Immature natural killer cell (primary cell): Measurements from ENCODE around the gene TASL. TPM values are rescaled to one million over a fixed set of nuclear protein-coding genes. Genes with fewer than 3 reads are reported as not detected.
A peak's percentile ranks its signal among the peaks of the same experiment; 100 is the strongest.
"Not testable (repeated sequence)": the region's sequence is repeated elsewhere in the genome, so short reads cannot be mapped to it uniquely, and the experiment has no call there.

Source experiments
- DNase-seq, 3 donors: peaks; one replicate each; pipeline ENCODE4 v3.0.0; 2022; ENCODE audit warnings: mixed read lengths in 1 of 3
- H3K27ac Mint-ChIP-seq, 6 donors: one replicate each; pipeline ENCODE4 v1.8.0; 2020; ENCODE audit warnings: mixed read lengths in 6 of 6, mild to moderate bottlenecking in 5 of 6, inconsistent platforms in 4 of 6, moderate library complexity in 3 of 6
- H3K27me3 Mint-ChIP-seq, 3 donors: one replicate each; pipeline ENCODE4 v1.8.0; 2020 to 2021; ENCODE audit warnings: low read depth in 3 of 3, mild to moderate bottlenecking in 3 of 3, mixed read lengths in 3 of 3, moderate library complexity in 3 of 3, inconsistent platforms in 1 of 3
- H3K36me3 Mint-ChIP-seq, 3 donors: one replicate each; pipeline ENCODE4 v1.8.0; 2020; ENCODE audit warnings: mixed read lengths in 3 of 3, inconsistent platforms in 2 of 3, mild to moderate bottlenecking in 2 of 3
- H3K4me1 Mint-ChIP-seq, 2 donors: one replicate each; pipeline ENCODE4 v1.8.0; 2020; ENCODE audit warnings: inconsistent platforms in 2 of 2, mild to moderate bottlenecking in 2 of 2, mixed read lengths in 2 of 2, moderate library complexity in 1 of 2
- H3K4me3 Mint-ChIP-seq, 5 donors: one replicate each; pipeline ENCODE4 v1.8.0; 2020; ENCODE audit warnings: mild to moderate bottlenecking in 5 of 5, mixed read lengths in 5 of 5, inconsistent platforms in 3 of 5, moderate library complexity in 3 of 5
- H3K9me3 Mint-ChIP-seq, 6 donors: one replicate each; pipeline ENCODE4 v1.8.0; 2020; ENCODE audit warnings: mild to moderate bottlenecking in 6 of 6, mixed read lengths in 6 of 6, inconsistent platforms in 4 of 6, moderate library complexity in 3 of 6
- polyA plus RNA-seq, 3 donors: library from polyadenylated mRNA; unstranded; fragments of 300-500 nt; fragmentation: Illumina TruSeq; gene quantifications; one replicate each; pipeline ENCODE4 v1.2.3, GENCODE V29; 2021

The TASL gene, protein sequence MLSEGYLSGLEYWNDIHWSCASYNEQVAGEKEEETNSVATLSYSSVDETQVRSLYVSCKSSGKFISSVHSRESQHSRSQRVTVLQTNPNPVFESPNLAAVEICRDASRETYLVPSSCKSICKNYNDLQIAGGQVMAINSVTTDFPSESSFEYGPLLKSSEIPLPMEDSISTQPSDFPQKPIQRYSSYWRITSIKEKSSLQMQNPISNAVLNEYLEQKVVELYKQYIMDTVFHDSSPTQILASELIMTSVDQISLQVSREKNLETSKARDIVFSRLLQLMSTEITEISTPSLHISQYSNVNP
- 1 to 10 TPM; 1.9 to 6.7 (median 2.6) TPM for polyA plus RNA-seq

DNA sequence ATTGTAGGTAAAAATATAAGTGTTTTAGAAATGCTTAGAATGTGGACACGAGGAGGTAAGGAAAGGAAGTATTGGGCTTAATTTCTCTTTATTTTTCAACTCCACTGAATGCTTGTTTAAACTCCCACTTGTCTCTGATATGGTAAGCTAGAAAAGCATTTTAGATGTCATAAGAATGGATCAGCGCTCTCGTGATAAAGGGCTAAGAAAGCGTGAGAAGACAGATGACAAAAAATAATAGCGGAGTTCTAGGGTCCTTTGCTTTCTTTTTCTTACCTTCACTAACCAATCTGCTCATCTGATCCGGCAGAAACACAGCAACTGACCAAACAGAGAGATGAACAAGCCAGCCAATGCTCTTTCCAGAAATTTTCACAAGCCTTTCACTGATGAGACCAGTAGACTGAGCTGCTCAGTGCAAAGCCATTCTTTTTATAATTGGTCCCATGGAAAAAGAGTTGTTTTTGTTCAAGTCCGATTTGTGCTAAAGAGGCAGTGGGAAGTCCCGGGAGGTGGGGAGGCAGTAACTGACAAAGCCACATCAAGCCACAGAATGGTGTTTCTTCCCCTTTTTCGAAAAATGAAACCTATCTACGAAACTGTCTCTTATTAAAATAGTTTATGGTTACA lies at the start of gene TASL:
TASL (minus strand) TSS at position 405 of the 630 bp plus-strand sequence. CDS start 17,411 bp downstream, outside the sequence.
- no peaks in the 10 kb centered on the region for H3K9me3 Mint-ChIP-seq
- DNase-seq: peak; percentile 57 to 60 (median 58)

DNA sequence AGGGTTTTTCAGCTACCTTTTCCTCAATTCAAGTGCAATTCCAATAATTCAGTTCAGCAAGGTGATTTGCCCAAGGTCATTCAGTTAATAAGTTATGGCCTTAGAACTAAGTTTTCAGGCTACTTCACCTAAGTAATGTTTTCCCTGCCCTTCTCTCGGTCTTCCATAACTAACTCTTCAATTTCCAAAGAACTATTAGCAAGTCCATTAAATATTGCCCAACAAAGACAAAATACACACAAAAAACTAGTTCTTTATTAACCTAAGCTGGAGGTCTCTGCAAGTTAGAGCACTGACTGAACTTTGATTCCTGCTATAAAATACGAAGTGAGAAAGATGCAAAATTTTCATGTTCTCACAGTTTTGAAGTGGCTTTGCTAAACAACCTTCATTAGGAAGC lies 48.8 kb upstream of the TASL start:
- Mint-ChIP-seq H3K9me3 (peaks cover 4 to 14% (median 7%) of the 10 kb centered on the region in 6 donors), H3K4me3 (no peak overlapping the region), H3K27me3 (peaks cover 5 to 6% (median 6%) of the 10 kb centered on the region in 3 donors), H3K36me3 (peaks cover 0 to under 1% (median 0%) of the 10 kb centered on the region in 3 donors), H3K27ac (no peak overlapping the region), H3K4me1 (no peaks in the 10 kb centered on the region)
- no peak for DNase-seq

More for the DNA sequence above, at the start of gene TASL:
- Mint-ChIP-seq H3K4me1 (peaks cover 11 to 26% of the 10 kb centered on the region in 2 donors), H3K36me3 (peaks cover 0 to 4% (median 0%) of the 10 kb centered on the region in 3 donors), H3K27me3 (peaks cover 2 to 5% (median 2%) of the 10 kb centered on the region in 3 donors), H3K27ac (peak within 1 kb of the TSS; percentile 89 to 97 (median 93)), H3K4me3 (peak within 1 kb of the TSS; percentile 84 to 94 (median 90))

DNA sequence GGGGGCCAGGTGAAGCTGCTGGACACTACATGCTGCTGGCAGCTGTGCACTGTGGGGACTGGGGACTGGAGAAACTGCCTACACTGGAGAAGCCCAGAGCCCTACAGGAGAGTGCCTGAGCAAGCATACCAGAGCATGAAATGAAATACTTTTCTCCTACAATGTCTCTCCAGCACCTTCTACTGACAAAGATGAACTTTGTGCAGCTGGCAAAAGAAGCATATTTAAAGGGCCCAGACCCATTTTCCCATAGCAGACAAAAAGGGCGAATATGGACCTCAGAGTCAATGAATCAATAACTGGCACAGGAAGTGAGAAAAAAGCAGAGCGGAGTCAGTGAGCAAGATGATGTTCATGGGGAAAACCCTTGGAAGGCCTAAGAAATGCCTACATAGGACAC lies 44.8 kb upstream of the TASL start:
- H3K27me3 Mint-ChIP-seq: peaks cover 4 to 8% (median 5%) of the 10 kb centered on the region in 3 donors
- H3K36me3 Mint-ChIP-seq: peaks cover 0 to 4% (median 0%) of the 10 kb centered on the region in 3 donors
- H3K27ac Mint-ChIP-seq: no peak overlapping the region
- DNase-seq: no peak
- no peaks in the 10 kb centered on the region for H3K4me1 Mint-ChIP-seq
- peaks cover 5 to 20% (median 9%) of the 10 kb centered on the region in 6 donors for H3K9me3 Mint-ChIP-seq
- H3K4me3 Mint-ChIP-seq: no peak overlapping the region

DNA sequence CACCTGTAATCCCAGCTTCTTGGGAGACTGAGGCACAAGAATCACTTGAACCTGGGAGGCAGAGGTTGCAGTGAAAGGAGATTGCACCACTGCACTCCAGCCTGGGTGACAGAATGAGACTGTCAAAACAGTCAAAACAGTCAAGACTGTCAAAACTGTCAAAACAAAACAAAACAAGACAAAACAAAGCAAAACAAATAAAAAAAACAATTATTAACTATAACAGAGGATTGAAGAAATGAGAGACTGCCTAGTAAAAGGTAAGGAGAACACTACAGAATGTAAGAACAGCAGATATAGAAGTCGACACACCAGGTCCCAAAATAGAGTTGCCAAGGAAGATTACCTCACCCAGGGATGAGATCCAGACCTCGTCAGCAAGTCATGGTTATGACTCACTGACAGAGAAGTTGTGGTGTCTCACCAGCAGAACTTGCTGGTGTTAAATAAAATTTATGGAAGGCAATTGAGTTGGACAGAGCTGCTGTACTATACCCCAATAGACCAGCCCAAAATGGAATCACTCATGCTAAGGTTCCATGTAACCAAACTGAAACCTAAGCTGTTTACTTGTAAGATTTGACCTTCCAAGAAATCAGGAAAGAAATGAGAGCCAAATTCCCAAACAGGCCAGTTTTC lies 43.5 kb upstream of the TASL start:
- Mint-ChIP-seq H3K9me3 (peaks cover 1 to 20% (median 9%) of the 10 kb centered on the region in 6 donors), H3K4me1 (no peaks in the 10 kb centered on the region), H3K27ac (no peak overlapping the region)

DNA sequence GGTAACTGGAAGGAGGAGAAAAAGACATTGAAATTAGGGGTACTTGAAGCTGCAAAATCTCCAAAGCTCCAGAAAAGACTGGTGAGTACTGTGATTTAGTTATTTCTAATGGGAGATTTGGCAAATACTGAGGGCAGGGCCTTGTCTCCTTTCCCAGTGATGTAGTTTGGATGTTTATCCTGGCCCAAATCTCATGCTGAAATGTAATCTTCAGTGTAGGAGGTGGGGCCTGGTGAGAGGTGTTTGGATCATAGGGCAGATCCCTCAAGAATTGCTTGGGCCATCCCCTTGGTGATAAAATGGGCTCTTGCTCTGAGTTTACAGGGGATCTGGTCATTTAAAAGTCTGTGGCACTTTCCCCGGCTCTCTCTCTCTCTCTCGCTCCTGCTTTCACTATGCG lies 42.6 kb upstream of the TASL start:
- Mint-ChIP-seq H3K36me3 (peaks cover 0 to 4% (median 0%) of the 10 kb centered on the region in 3 donors), H3K4me3 (no peak overlapping the region), H3K27ac (no peak overlapping the region)

More for the DNA sequence above, 43.5 kb upstream of the TASL start:
- H3K4me3 Mint-ChIP-seq: no peak overlapping the region
- H3K27me3 Mint-ChIP-seq: peaks cover 4 to 8% (median 5%) of the 10 kb centered on the region in 3 donors
- peaks cover 0 to 4% (median 0%) of the 10 kb centered on the region in 3 donors for H3K36me3 Mint-ChIP-seq
- DNase-seq: no peak

DNA sequence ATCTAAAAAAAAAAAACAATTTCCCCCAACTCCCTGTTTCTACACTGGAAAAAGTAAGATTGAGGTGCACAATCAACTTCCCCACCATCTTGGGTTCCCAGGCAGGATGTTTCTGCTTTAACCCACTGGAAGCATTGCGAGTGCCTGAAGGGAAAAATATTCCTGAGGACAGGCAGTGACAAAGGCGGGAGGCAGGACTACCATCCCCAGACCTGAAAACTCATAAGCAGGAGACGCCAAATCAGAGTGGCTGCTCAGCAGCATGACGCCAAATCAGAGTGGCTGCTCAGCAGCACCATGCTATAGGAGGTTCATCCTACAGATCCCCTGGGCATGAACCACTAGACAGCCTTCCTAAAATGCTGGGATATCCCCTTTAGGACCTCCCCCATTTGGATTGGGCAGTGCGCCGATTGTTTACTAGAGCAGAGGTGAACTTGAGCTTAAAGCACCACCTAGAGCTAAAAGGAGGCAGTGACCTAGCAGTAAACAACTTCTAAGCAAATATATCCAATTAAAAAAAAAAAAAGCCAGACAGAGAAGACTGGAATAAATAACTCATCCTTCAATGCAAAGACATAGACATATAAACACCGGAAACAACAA lies 40.7 kb upstream of the TASL start:
- Mint-ChIP-seq H3K4me3 (no peak overlapping the region), H3K9me3 (peaks cover 1 to 20% (median 9%) of the 10 kb centered on the region in 6 donors), H3K36me3 (peaks cover 0 to 4% (median 0%) of the 10 kb centered on the region in 3 donors), H3K4me1 (no peaks in the 10 kb centered on the region), H3K27ac (no peak overlapping the region), H3K27me3 (peaks cover 4 to 8% (median 6%) of the 10 kb centered on the region in 3 donors)
- no peak for DNase-seq

More for the DNA sequence above, 42.6 kb upstream of the TASL start:
- Mint-ChIP-seq H3K27me3 (peaks cover 4 to 8% (median 5%) of the 10 kb centered on the region in 3 donors), H3K9me3 (peaks cover 1 to 20% (median 9%) of the 10 kb centered on the region in 6 donors), H3K4me1 (no peaks in the 10 kb centered on the region)
- no peak for DNase-seq

DNA sequence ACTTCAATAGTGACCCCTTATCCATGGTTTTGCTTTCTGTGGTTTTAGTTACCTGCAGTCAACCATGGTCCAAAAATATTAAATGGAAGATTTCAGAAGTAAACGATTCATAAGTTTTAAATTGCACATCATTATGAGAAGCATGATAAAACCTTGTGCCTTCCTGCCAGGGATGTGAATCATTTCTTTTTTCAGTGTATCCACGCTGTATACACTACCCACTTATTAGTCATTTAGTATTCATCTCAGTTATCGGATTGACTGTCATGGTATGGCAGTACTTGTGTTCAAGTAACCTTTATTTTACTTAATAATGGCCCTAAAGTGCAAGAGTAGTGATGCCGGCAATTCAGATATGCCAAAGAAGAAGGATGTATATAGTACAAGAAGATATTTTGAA lies 37.7 kb upstream of the TASL start:
- no peaks in the 10 kb centered on the region for H3K4me1 Mint-ChIP-seq
- no peak overlapping the region for H3K4me3 Mint-ChIP-seq
- H3K36me3 Mint-ChIP-seq: no peaks in the 10 kb centered on the region
- peaks cover 0 to 3% (median 0%) of the 10 kb centered on the region in 3 donors for H3K27me3 Mint-ChIP-seq
- no peak overlapping the region for H3K27ac Mint-ChIP-seq
- H3K9me3 Mint-ChIP-seq: no peaks in the 10 kb centered on the region
- no peak for DNase-seq

DNA sequence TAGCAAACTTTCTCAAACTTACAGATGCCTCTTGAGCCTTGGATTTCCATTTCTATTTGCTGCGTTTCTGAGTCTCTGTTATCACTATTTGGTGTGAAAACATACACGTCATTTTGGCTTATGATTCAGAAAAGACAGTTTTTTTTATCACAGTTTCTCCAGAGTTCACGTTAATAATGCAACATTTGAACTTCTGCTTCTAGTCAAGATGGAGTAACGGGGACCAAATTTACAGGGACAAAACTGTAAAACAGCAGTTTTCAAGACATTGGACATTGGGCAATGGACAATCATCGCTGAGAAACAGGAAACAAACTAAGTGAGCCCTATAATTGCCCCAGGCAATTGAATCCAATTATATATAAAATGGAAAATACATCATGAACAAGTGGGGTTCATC lies 36.2 kb upstream of the TASL start:
- Mint-ChIP-seq H3K27ac (no peak overlapping the region), H3K9me3 (no peaks in the 10 kb centered on the region), H3K36me3 (no peaks in the 10 kb centered on the region), H3K4me3 (no peak overlapping the region), H3K4me1 (no peaks in the 10 kb centered on the region), H3K27me3 (peaks cover 0 to 3% (median 0%) of the 10 kb centered on the region in 3 donors)
- DNase-seq: no peak

DNA sequence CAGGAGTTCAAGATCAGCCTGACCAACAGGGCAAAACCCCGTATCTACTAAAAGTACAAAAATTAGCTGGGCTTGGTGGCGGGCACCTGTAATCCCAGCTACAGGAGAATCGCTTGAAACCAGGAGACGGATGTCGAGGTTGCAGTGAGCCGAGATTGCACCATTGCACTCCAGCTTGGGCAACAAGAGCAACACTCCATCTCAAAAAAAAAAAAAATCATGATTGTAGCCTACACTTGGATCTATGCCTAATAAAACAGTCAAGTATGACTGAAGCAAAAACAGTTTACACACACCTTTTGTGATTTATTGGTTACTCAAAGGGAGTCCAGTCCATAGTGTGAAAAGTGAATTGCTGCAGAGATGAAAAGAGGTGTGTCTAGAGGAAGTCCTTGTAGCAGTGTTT lies 34.7 kb upstream of the TASL start:
- Mint-ChIP-seq H3K4me3 (no peak overlapping the region), H3K27me3 (peaks cover 0 to 3% (median 0%) of the 10 kb centered on the region in 3 donors), H3K9me3 (no peaks in the 10 kb centered on the region), H3K27ac (no peak overlapping the region), H3K4me1 (no peaks in the 10 kb centered on the region), H3K36me3 (no peaks in the 10 kb centered on the region)
- no peak for DNase-seq

DNA sequence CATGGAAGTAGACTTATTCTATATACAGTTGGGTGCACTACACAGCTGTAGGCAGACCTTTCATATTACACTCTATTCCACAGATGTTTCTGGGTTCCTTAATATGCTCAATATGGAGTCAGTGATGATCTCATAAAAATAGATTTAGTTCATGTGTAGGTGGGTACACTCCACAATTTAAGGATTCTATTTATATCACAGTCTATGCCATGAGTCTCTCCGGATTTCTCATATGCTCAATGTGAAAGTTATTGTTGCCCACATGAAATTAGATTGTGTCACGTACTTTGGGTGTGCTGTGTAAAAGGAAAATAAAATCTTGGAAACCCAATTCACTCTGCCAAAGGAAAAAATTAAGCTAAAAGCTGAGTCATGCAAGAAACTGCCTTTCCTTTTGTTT lies 32.5 kb upstream of the TASL start:
- Mint-ChIP-seq H3K4me1 (no peaks in the 10 kb centered on the region), H3K9me3 (no peaks in the 10 kb centered on the region), H3K4me3 (no peak overlapping the region), H3K36me3 (no peaks in the 10 kb centered on the region), H3K27ac (no peak overlapping the region), H3K27me3 (peaks cover 0 to 3% (median 1%) of the 10 kb centered on the region in 3 donors)
- no peak for DNase-seq

DNA sequence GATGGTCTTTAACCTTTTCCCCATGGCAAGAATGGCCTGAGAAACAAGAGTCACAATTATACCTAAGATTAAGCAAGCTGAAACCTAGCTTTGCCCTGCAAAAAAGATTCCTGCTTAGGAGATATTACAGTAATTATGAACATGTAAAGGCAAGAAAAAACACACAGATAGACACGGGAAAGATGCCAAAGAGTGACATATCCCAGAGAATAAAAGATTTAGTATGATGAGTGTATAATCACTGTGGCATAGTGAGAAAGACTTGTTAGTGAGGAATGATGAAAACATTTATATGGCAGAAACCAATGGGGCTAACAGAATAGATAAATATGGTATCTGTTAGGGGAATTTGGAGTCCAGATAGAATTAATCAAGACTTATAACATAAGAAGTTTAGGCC lies 29.6 kb upstream of the TASL start:
- H3K4me3 Mint-ChIP-seq: no peak overlapping the region
- no peak for DNase-seq
- H3K27me3 Mint-ChIP-seq: peaks cover 0 to 5% (median 0%) of the 10 kb centered on the region in 3 donors
- no peaks in the 10 kb centered on the region for H3K36me3 Mint-ChIP-seq
- H3K4me1 Mint-ChIP-seq: no peaks in the 10 kb centered on the region
- no peaks in the 10 kb centered on the region for H3K9me3 Mint-ChIP-seq
- H3K27ac Mint-ChIP-seq: no peak overlapping the region

DNA sequence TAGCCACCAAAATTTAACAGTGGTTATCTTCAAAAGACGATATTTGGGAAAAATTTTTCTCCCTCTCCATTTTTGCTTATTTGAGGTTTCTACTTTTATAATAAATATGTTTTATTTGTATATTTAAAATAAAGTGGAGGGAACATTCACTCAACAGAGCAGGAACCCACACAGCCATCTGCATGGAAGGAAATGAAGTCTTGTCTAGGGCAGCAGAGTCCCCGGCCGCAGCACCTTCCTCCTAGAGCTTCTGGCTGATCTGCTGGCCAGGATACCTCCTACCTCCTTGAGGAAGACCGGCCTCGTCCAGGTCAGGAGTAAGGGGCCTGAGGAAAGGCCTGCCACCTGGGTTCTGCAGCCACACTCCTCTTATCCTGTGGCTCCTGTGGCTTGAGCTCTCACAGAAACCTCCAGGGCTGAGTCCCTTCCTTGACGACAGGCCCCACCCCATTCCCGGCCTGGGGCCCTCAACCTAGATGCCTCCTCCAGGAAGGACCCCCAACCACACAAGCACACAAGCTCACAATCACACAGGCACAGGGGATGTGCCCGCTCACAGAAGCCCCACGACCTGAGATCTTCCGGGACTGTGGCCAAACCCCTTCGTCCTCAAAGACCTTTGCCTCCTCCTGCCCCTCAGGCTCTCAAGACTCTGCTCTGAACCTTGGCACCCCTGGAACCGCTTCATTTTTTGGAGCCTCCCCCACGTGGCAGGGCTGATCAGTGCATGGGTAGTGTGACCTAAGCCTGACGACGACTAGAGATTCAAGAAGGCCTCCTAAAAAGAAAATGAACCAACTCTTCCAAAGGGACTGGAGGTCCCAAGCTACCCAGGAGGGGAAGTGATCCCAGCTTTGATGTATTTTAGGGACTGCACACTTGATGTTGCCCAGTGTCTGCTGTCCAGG lies 23.0 kb upstream of the TASL start:
- H3K36me3 Mint-ChIP-seq, H3K9me3 Mint-ChIP-seq, H3K4me1 Mint-ChIP-seq, H3K27me3 Mint-ChIP-seq, H3K4me3 Mint-ChIP-seq, DNase-seq: not testable (repeated sequence)
- H3K27ac Mint-ChIP-seq: peak overlapping the region in 1 of 6 donors; percentile 40
